KMS-11 (cell line): ENCODE measurements around the gene POLR2F.
A peak's percentile ranks its signal among the peaks of the same experiment; 100 is the strongest.

Source experiments
- H2AFZ ChIP-seq: fragments of 200-600 bp; sonication (generic); 2 replicates; pipeline ENCODE4 v1.6.1; 2016; ENCODE audit warnings: antibody characterized with exemption, mixed run types, low read depth
- H3K27ac ChIP-seq: fragments of 200-600 bp; sonication (generic); 2 replicates; pipeline ENCODE4 v1.6.1; 2016; ENCODE audit warnings: mild to moderate bottlenecking, mixed run types
- H3K27me3 ChIP-seq: fragments of 200-600 bp; sonication (generic); 2 replicates; pipeline ENCODE4 v1.6.1; 2017; ENCODE audit warnings: mild to moderate bottlenecking, low read depth, mixed run types, moderate library complexity; ENCODE audit not compliant: insufficient read depth
- H3K36me3 ChIP-seq: fragments of 200-600 bp; sonication (generic); 2 replicates; pipeline ENCODE4 v1.6.1; 2017; ENCODE audit warnings: mild to moderate bottlenecking, mixed run types; ENCODE audit not compliant: insufficient read depth
- H3K4me1 ChIP-seq: fragments of 200-600 bp; sonication (generic); 2 replicates; pipeline ENCODE4 v1.6.1; 2016; ENCODE audit warnings: mild to moderate bottlenecking, low read depth, mixed run types; ENCODE audit not compliant: poor library complexity, severe bottlenecking
- H3K4me2 ChIP-seq: fragments of 200-600 bp; sonication (generic); 2 replicates; pipeline ENCODE4 v1.7.0; 2016; ENCODE audit warnings: mild to moderate bottlenecking, mixed run types
- H3K4me3 ChIP-seq: fragments of 200-600 bp; sonication (generic); IDR thresholded peaks from 2 replicates; pipeline ENCODE4 v1.6.1; 2017; ENCODE audit warnings: low read depth, low read length, mixed read lengths; ENCODE audit not compliant: insufficient read depth
- H3K79me2 ChIP-seq: fragments of 200-600 bp; sonication (generic); 2 replicates; pipeline ENCODE4 v1.6.1; 2016; ENCODE audit warnings: low read depth, mixed run types; ENCODE audit not compliant: insufficient read depth
- H3K9ac ChIP-seq: fragments of 200-600 bp; sonication (generic); 2 replicates; pipeline ENCODE4 v1.6.1; 2016; ENCODE audit warnings: mild to moderate bottlenecking, mixed run types
- H4K20me1 ChIP-seq: fragments of 200-600 bp; sonication (generic); 2 replicates; pipeline ENCODE4 v1.6.1; 2016; ENCODE audit warnings: mild to moderate bottlenecking, mixed run types; ENCODE audit not compliant: insufficient read depth
- CTCF ChIP-seq: fragments of 200-600 bp; sonication (generic); conservative IDR thresholded peaks from 2 replicates; pipeline ENCODE4 v1.6.1; 2017; ENCODE audit warnings: low read depth, mild to moderate bottlenecking, antibody characterized with exemption, low read length, moderate library complexity, mixed read lengths

Gene POLR2F

GRCh38 chr22:37930270-37930951, 23.1 kb upstream of the POLR2F start:
- H3K4me1 ChIP-seq, result peaks cover 9% of the 10 kb centered on the region
- no peak overlapping the region for H3K4me3 ChIP-seq
- no peak overlapping the region for H3K4me2 ChIP-seq
- no peaks in the 10 kb centered on the region for H3K27me3 ChIP-seq
- H4K20me1 ChIP-seq, result no peaks in the 10 kb centered on the region
- no peak overlapping the region for H3K9ac ChIP-seq
- no peak overlapping the region for H3K27ac ChIP-seq
- TF ChIP-seq CTCF, result peak; percentile 32
- H3K36me3 ChIP-seq, result no peaks in the 10 kb centered on the region
- no peaks in the 10 kb centered on the region for H3K79me2 ChIP-seq
- no peak overlapping the region for H2AFZ ChIP-seq

- no peaks in the 10 kb centered on the region for H4K20me1 ChIP-seq
- no peaks in the 10 kb centered on the region for H3K27me3 ChIP-seq
- H3K4me2 ChIP-seq, result no peak overlapping the region
- no peaks in the 10 kb centered on the region for H3K36me3 ChIP-seq
- H3K4me3 ChIP-seq, result no peak overlapping the region
- TF ChIP-seq CTCF, result no peak; the same call in 1 of the 2 replicates
- H3K79me2 ChIP-seq, result no peaks in the 10 kb centered on the region
- peaks cover 9% of the 10 kb centered on the region for H3K4me1 ChIP-seq
- H3K27ac ChIP-seq, result no peak overlapping the region
- H3K9ac ChIP-seq, result no peak overlapping the region
- no peak overlapping the region for H2AFZ ChIP-seq
Measured at GRCh38 chr22:37930952-37931440, 22.5 kb upstream of the POLR2F start.

GRCh38 chr22:37931893-37932389, 21.6 kb upstream of the POLR2F start:
- no peak overlapping the region for H3K27ac ChIP-seq
- no peaks in the 10 kb centered on the region for H3K27me3 ChIP-seq
- H4K20me1 ChIP-seq, result no peaks in the 10 kb centered on the region
- no peak for TF ChIP-seq CTCF
- no peaks in the 10 kb centered on the region for H3K36me3 ChIP-seq
- no peak overlapping the region for H2AFZ ChIP-seq
- no peak overlapping the region for H3K4me3 ChIP-seq
- peaks cover 9% of the 10 kb centered on the region for H3K4me1 ChIP-seq
- H3K79me2 ChIP-seq, result no peaks in the 10 kb centered on the region
- H3K9ac ChIP-seq, result no peak overlapping the region
- no peak overlapping the region for H3K4me2 ChIP-seq

GRCh38 chr22:37932401-37932800, 21.1 kb upstream of the POLR2F start:
- Histone ChIP-seq H3K79me2 (no peaks in the 10 kb centered on the region), H2AFZ (no peak overlapping the region), H3K4me1 (peaks cover 9% of the 10 kb centered on the region), H3K4me2 (no peak overlapping the region), H3K9ac (no peak overlapping the region), H3K27ac (no peak overlapping the region), H3K4me3 (no peak overlapping the region), H3K27me3 (no peaks in the 10 kb centered on the region), H4K20me1 (no peaks in the 10 kb centered on the region), H3K36me3 (no peaks in the 10 kb centered on the region)
- TF ChIP-seq CTCF, result no peak
